ENCODE measurements around the gene HOXB4. TPM values are rescaled to one million over a fixed set of nuclear protein-coding genes. Genes with fewer than 3 reads are reported as not detected.

The HOXB4 gene
- total RNA-seq, 1 donor from 2014 or later, result 0.25 TPM

DNA sequence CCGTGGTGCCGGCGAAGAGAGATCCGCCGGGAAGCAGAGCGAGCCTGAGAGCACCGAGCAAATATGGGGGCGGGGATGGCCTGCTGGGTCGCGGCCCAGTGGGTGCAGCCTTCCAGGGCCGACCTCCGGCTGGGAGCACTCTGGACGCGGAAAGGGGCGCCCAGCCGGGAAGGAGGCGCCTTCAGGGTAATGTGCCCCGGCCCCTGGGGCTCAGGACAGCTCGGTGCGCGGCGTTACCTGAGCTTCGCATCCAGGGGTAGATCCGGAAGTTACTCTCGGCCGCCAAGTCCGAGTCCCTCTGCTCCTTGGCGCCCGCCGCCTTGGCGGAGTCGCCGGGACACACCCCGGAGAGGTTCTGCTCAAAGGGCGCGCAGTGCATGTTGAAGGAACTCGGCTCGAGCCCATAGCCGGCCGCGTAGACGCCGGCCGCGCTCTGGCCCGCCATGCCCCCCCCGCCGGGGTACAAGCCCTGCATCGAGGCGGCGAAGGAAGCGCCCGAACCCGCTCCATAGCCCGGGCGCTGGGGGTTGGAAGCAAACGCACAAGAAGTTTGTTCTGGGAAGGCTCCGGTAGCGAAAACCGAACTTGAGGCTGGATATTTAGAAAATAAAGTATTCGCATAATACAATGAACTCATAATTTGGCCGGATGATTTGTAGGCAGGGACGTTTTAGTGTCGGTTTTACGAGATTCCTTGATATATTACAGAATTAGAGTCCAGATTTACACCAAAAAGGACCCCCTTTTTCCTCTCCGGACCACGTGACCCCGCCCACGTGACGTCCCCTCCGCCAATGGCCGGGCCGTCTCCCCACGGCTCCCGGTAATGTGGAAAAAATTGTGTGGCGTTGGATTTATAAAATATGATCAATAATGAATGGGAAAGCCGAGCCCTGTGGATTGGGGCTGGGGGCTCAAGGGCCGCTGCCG is 32.4 kb upstream of the HOXB4 start, which contains the start of gene HOXB7:
TSS of gene HOXB7 (minus strand) at position 736 of the 930 bp plus-strand sequence. CDS start at position 637, 99 bp downstream.
- DNase-seq, result peak; percentile 52
- intact Hi-C loops (cut with micrococcal nuclease), result loop anchor here (10.0 kb wide), 1 partner anchor 276 kb away; no protein-coding TSS in a partner anchor
- H3K4me1 ChIP-seq, result peaks cover 50% of the 10 kb centered on the region

DNA sequence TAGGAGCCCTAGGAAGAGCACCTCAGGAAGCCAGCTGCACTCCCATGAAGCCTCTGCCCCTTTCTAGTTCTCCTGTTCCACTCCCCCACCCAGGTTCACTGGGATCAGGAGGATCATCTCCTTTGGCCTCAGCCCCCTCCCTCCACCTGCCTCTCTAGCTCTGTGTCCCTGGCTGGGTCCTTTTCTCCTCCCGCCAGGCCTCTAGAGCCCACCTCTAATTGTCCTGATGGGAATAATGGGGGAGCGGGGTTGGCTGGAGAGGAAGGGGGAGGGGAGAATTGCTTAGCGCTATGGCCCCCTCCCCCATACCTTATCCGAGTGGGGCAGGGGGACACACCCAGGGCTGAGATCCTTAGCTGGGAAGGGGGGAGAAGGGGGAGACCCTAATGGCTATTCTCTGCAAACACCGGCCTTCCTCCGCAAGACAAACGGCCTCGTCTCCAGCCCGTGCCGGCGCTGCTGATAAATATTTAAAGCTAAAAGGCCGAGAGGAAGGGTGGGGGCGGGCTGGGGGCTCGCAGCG is 31.7 kb upstream of the HOXB4 start:
- Histone ChIP-seq H3K27ac (replicated peaks) (peak overlapping the region; percentile 62), H3K4me3 (peak overlapping the region; percentile 63), H3K9me3 (replicated peaks) (no peaks in the 10 kb centered on the region), H3K27me3 (ENCODE audit: low read depth) (peaks cover 100% of the 10 kb centered on the region), H3K36me3 (no peaks in the 10 kb centered on the region), H3K4me1 (peaks cover 50% of the 10 kb centered on the region)
- TF ChIP-seq, protein P1, sequence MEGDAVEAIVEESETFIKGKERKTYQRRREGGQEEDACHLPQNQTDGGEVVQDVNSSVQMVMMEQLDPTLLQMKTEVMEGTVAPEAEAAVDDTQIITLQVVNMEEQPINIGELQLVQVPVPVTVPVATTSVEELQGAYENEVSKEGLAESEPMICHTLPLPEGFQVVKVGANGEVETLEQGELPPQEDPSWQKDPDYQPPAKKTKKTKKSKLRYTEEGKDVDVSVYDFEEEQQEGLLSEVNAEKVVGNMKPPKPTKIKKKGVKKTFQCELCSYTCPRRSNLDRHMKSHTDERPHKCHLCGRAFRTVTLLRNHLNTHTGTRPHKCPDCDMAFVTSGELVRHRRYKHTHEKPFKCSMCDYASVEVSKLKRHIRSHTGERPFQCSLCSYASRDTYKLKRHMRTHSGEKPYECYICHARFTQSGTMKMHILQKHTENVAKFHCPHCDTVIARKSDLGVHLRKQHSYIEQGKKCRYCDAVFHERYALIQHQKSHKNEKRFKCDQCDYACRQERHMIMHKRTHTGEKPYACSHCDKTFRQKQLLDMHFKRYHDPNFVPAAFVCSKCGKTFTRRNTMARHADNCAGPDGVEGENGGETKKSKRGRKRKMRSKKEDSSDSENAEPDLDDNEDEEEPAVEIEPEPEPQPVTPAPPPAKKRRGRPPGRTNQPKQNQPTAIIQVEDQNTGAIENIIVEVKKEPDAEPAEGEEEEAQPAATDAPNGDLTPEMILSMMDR (IDR thresholded peaks at IDR 0.05; ENCODE audit: borderline replicate concordance), result no peak
- DNase-seq, result no peak
- intact Hi-C loops (cut with micrococcal nuclease), result loop anchor here (10.0 kb wide), 1 partner anchor 275 kb away; no protein-coding TSS in a partner anchor

More for the DNA sequence above, 32.4 kb upstream of the HOXB4 start, which contains the start of gene HOXB7:
- no peaks in the 10 kb centered on the region for H3K9me3 ChIP-seq (replicated peaks)
- H3K27ac ChIP-seq (replicated peaks), result peak within 1 kb of the TSS; percentile 62
- H3K27me3 ChIP-seq (ENCODE audit: low read depth), result peaks cover 100% of the 10 kb centered on the region
- no peaks in the 10 kb centered on the region for H3K36me3 ChIP-seq
- TF ChIP-seq, protein P1 (IDR thresholded peaks at IDR 0.05; ENCODE audit: borderline replicate concordance), result no peak
- H3K4me3 ChIP-seq, result peak within 1 kb of the TSS; percentile 63

DNA sequence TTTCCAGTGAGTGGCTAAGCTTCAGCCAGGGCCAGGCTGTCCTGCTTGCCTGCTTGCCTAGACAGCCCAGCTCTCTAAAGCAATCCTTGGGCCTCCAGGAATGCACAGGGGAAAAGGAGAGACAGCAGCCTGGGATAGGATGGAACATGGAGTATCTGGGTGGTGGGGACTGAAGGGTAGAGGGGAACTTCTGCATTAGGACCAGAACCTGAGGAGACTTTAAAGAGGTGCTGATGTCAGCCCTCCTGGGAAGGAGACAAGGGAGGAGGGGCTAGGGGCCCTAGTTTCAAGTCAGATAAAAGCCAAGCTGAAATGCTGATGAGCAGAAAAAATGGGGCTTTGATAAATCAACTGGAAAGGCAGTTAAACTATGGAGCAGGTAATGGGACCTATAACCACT is 30.9 kb upstream of the HOXB4 start:
- TF ChIP-seq, protein P1 (IDR thresholded peaks at IDR 0.05; ENCODE audit: borderline replicate concordance), result no peak
- peaks cover 100% of the 10 kb centered on the region for H3K27me3 ChIP-seq (ENCODE audit: low read depth)

DNA sequence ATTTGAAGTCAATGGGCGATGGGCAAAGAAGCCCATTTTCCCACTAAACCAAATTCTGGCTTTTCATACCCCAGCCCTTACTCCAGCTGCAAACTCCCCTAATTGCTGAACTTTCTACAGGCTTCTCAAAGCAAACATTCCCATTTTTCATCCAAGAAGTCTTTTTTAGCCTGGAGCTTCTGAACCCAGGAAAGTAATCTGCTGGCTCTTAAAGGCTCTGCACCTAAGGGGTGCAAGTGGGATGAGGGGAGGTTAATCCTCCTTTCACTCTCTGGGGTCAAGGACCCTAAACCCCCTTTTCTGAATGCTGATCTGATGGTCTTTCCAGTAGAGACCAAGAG is 30.3 kb upstream of the HOXB4 start:
- H3K27me3 ChIP-seq (ENCODE audit: low read depth), result peaks cover 100% of the 10 kb centered on the region
- H3K4me1 ChIP-seq, result peaks cover 37% of the 10 kb centered on the region
- H3K36me3 ChIP-seq, result no peaks in the 10 kb centered on the region
- TF ChIP-seq, protein P1 (IDR thresholded peaks at IDR 0.05; ENCODE audit: borderline replicate concordance), result no peak
- H3K4me3 ChIP-seq, result no peak overlapping the region
- no peaks in the 10 kb centered on the region for H3K9me3 ChIP-seq (replicated peaks)
- H3K27ac ChIP-seq (replicated peaks), result no peak overlapping the region
- intact Hi-C loops (cut with micrococcal nuclease), result no loop called here
- no peak for DNase-seq

More for the DNA sequence above, 30.9 kb upstream of the HOXB4 start:
- Histone ChIP-seq H3K36me3 (no peaks in the 10 kb centered on the region), H3K27ac (replicated peaks) (no peak overlapping the region), H3K9me3 (replicated peaks) (no peaks in the 10 kb centered on the region), H3K4me3 (no peak overlapping the region), H3K4me1 (peaks cover 42% of the 10 kb centered on the region)
- DNase-seq, result no peak
- intact Hi-C loops (cut with micrococcal nuclease), result no loop called here

DNA sequence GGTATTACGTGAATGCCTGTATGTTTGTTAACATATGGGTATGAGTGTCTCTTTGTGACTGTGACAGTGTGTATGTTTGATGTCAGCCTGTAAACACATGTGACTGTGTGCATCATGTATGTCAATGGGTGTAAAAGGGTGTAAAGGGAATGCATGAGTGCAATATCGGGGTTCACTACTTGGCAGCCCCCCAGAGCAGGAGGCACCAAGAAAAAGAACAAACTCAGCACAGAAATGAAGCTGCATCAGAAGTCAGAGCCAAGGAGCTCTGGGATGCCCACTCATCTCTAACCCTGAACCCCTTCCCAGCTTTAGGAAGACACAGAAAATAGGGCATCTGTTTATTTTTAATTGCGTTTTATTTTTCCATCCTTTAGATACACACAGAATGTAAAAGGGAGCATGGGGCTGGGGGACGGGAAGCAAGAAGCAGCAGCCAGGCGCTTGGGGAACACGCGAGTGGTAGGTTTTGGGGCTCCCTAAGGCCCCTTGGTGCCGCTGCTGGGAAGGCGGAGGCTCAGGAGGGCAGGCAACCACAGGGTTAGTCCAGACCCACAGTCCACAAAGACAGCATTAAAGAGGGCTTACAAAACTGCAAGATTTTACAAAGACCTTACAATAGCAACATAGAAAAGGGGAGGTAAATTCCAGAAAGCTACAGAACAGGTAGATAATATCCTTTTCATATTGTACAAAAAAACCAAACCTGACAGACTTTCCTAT is 28.9 kb upstream of the HOXB4 start:
- DNase-seq, result no peak
- Histone ChIP-seq H3K27me3 (ENCODE audit: low read depth) (peaks cover 100% of the 10 kb centered on the region), H3K4me3 (no peak overlapping the region), H3K27ac (replicated peaks) (no peak overlapping the region), H3K4me1 (peaks cover 27% of the 10 kb centered on the region), H3K9me3 (replicated peaks) (no peaks in the 10 kb centered on the region), H3K36me3 (no peaks in the 10 kb centered on the region)
- TF ChIP-seq, protein P1 (IDR thresholded peaks at IDR 0.05; ENCODE audit: borderline replicate concordance), result no peak
- intact Hi-C loops (cut with micrococcal nuclease), result no loop called here
